ENCODE data around the gene STX17. TPM values are rescaled to one million over a fixed set of nuclear protein-coding genes. Genes with fewer than 3 reads are reported as not detected.

Gene STX17
- total RNA-seq, 1 experiment from 2014 or later = 24.6 TPM

GRCh38 chr9:99903393-99903792, 3.1 kb upstream of the STX17 start:
- Histone ChIP-seq H3K9ac (ENCODE audit: low read length) (no peak overlapping the region), H3K27ac (ENCODE audit: low read depth, low read length) (no peak overlapping the region), H3K79me2 (ENCODE audit: insufficient read depth, low read length) (peaks cover 11% of the 10 kb centered on the region), H3K9me3 (ENCODE audit: control insufficient read depth in 1 of 2, insufficient read depth in 1 of 2, low read depth in 1 of 2, low read length in 2 of 2) (no peaks in the 10 kb centered on the region), H3K9me2 (ENCODE audit: insufficient read depth) (0 out of 2 replicates have a peak, but pooled peaks cover 3% of the 10 kb centered on the region), H3K4me3 (replicated peaks in 1 of 2; ENCODE audit: low read depth in 1 of 2, low read length in 2 of 2) (no peak overlapping the region), H3K36me3 (ENCODE audit: control insufficient read depth in 1 of 2, insufficient read depth in 2 of 2, low read length in 2 of 2) (no peaks in the 10 kb centered on the region), H3K4me2 (ENCODE audit: low read length) (no peak overlapping the region), H3K27me3 (ENCODE audit: insufficient read depth, low read length) (no peaks in the 10 kb centered on the region), H3K4me1 (ENCODE audit: control insufficient read depth in 1 of 2, insufficient read depth in 2 of 2, low read length in 2 of 2) (peaks cover 3 to 16% of the 10 kb centered on the region in 2 experiments; a peak in 3 of 4 replicates), H2AFZ (ENCODE audit: low read depth, low read length, poor library complexity, severe bottlenecking) (no peak overlapping the region), H4K20me1 (ENCODE audit: insufficient read depth) (no peaks in the 10 kb centered on the region)
- ATAC-seq = no peak
- DNase-seq (ENCODE audit: low read depth, low spot score) = no peak
- ChIA-PET CTCF (no interaction called here), RAD21 (ENCODE audit: low non-redundant PET in 1 of 2, low total read pairs in 2 of 2, uncharacterized antibody in 2 of 2, unreplicated experiment in 2 of 2) (no interaction called here), POLR2A (no interaction called here)
- no TSS peak for BruUV-seq (replicated peaks)
- TF ChIP-seq YY1 (IDR thresholded peaks at IDR 0.05; ENCODE audit: extremely low read depth, insufficient replicate concordance, low read depth, low read length) (no peak), POLR2AphosphoS5 (IDR thresholded peaks at IDR 0.05; ENCODE audit: low read depth, low read length) (no peak), ZNF274 (IDR thresholded peaks at IDR 0.05; ENCODE audit: low read depth, low read length) (no peak), FOSL1 (IDR thresholded peaks at IDR 0.05; ENCODE audit: low read depth) (no peak), SRF (IDR thresholded peaks at IDR 0.05; ENCODE audit: low read depth) (no peak), ZBTB33 (IDR thresholded peaks at IDR 0.05; ENCODE audit: extremely low read depth, insufficient replicate concordance, low read length) (no peak), SIN3A (IDR thresholded peaks at IDR 0.05; ENCODE audit: low read depth) (no peak), REST (IDR thresholded peaks at IDR 0.05; ENCODE audit: low read depth) (no peak), ATF3 (IDR thresholded peaks at IDR 0.05) (no peak)
- intact Hi-C loops (cut with micrococcal nuclease) = no loop called here
